Liver (tissue), 2 donors: Measurements from ENCODE around the gene CBY2.

ENCODE experiments used
- CTCF ChIP-seq: fragments of 150-350 bp; IDR thresholded peaks from 2 replicates; pipeline ENCODE4 v1.5.1; 2017; ENCODE audit warnings: improper control_type of control experiment, low read depth, low read length; ENCODE audit not compliant: missing input control
- REST ChIP-seq: IDR thresholded peaks from 2 replicates; pipeline ENCODE4 v1.6.1; 2016; ENCODE audit warnings: antibody characterized with exemption, mild to moderate bottlenecking
- donor health status: healthy.

- TF ChIP-seq CTCF (no peak), REST (no peak)
These were observed 10.9 kb upstream of the CBY2 start for GRCh38 chr13:45691251-45691650.
